IMR-90 (cell line): Measurements from ENCODE around the gene PBX3. TPM values are rescaled to one million over a fixed set of nuclear protein-coding genes. Genes with fewer than 3 reads are reported as not detected.

Experiments
- ATAC-seq: fragments of 200-7000 bp; cut with Tn5 transposase; 2 replicates; pipeline ENCODE4 v1.9.1; 2020; ENCODE audit warnings: low read depth, mild to moderate bottlenecking, moderate library complexity
- BruUV-seq: library from RNA; stranded (reverse); fragments of 400-500 nt; replicated peaks from 2 replicates; lab custom pipeline; 2021; lab: Mats Ljungman, UMichigan
- CTCF ChIA-PET: fragments of 300-600 bp; formaldehyde crosslinking; extraction: SDS; loops from one replicate; lab custom pipeline; 2021; ENCODE audit warnings: antibody characterized with exemption; lab: Yijun Ruan, JAX
- POLR2A ChIA-PET: fragments of 300-600 bp; sonication (Branson Sonifier 250); formaldehyde crosslinking; loops from one replicate; lab custom pipeline; 2022; ENCODE audit warnings: antibody characterized with exemption; ENCODE audit not compliant: unreplicated experiment; lab: Charles Lee
- DNase-seq: peaks from one replicate; pipeline ENCODE4 v3.0.0; 2013
- H2AFZ ChIP-seq: replicated peaks from 2 replicates; pipeline ENCODE3; 2013; ENCODE audit warnings: low read length, mild to moderate bottlenecking; ENCODE audit not compliant: poor library complexity
- H2AK5ac ChIP-seq: 2 replicates; pipeline ENCODE4 v1.6.1; 2013; ENCODE audit warnings: low read depth, low read length, inconsistent platforms
- H2AK9ac ChIP-seq: replicated peaks from 2 replicates; pipeline ENCODE3; 2013; ENCODE audit warnings: mild to moderate bottlenecking, low read depth, low read length, moderate library complexity; ENCODE audit not compliant: poor library complexity
- H2BK120ac ChIP-seq: 2 replicates; pipeline ENCODE4 v1.6.1; 2013; ENCODE audit warnings: low read depth, low read length, inconsistent platforms
- H2BK15ac ChIP-seq: 3 replicates; pipeline ENCODE4 v1.6.1; 2013; ENCODE audit warnings: low read depth, low read length, inconsistent platforms
- H2BK20ac ChIP-seq: 2 replicates; pipeline ENCODE4 v1.6.1; 2013; ENCODE audit warnings: low read depth, mild to moderate bottlenecking, inconsistent platforms, low read length, moderate library complexity
- H2BK5ac ChIP-seq: 2 replicates; pipeline ENCODE4 v1.6.1; 2013; ENCODE audit warnings: mild to moderate bottlenecking, low read depth, low read length, inconsistent platforms; ENCODE audit not compliant: poor library complexity, severe bottlenecking
- H3K14ac ChIP-seq: replicated peaks from 2 replicates; pipeline ENCODE4 v1.6.1; 2013; ENCODE audit warnings: low read depth, low read length, inconsistent platforms
- H3K18ac ChIP-seq: 2 replicates; pipeline ENCODE4 v1.6.1; 2013; ENCODE audit warnings: low read depth, low read length, control low read depth
- H3K23ac ChIP-seq: 2 replicates; pipeline ENCODE4 v1.6.1; 2013; ENCODE audit warnings: low read depth, low read length, inconsistent platforms
- H3K27ac ChIP-seq: 2 replicates; pipeline ENCODE4 v1.5.1; 2013; ENCODE audit warnings: mild to moderate bottlenecking, control low read depth, low read length; ENCODE audit not compliant: insufficient read depth
- H3K27me3 ChIP-seq: 2 replicates; pipeline ENCODE4 v1.6.1; 2013; ENCODE audit warnings: low read length; ENCODE audit not compliant: control insufficient read depth, insufficient read depth
- H3K36me3 ChIP-seq: 2 replicates; pipeline ENCODE4 v1.6.1; 2013; ENCODE audit warnings: low read length, mixed read lengths; ENCODE audit not compliant: control insufficient read depth, insufficient read depth
- H3K4ac ChIP-seq: 2 replicates; pipeline ENCODE4 v1.6.1; 2013; ENCODE audit warnings: low read depth, low read length, inconsistent platforms
- H3K4me1 ChIP-seq: 2 replicates; pipeline ENCODE4 v1.6.1; 2013; ENCODE audit warnings: low read length, mixed read lengths; ENCODE audit not compliant: control insufficient read depth, insufficient read depth
- H3K4me2 ChIP-seq: 2 replicates; pipeline ENCODE4 v1.6.1; 2013; ENCODE audit warnings: low read depth, mild to moderate bottlenecking, control low read depth, low read length, moderate library complexity
- H3K4me3 ChIP-seq: 2 replicates; pipeline ENCODE4 v1.5.1; 2013; ENCODE audit warnings: low read depth, mild to moderate bottlenecking, control low read depth, low read length, moderate library complexity; ENCODE audit not compliant: insufficient read depth
- H3K56ac ChIP-seq: 2 replicates; pipeline ENCODE4 v1.6.1; 2013; ENCODE audit warnings: low read length, inconsistent platforms; ENCODE audit not compliant: insufficient read depth; ENCODE audit errors: extremely low read depth
- H3K79me1 ChIP-seq, 2 experiments: 2 replicates each; pipeline ENCODE4 v1.6.1; 2013; ENCODE audit warnings: low read length in 2 of 2, inconsistent platforms in 1 of 2, low read depth in 1 of 2
- H3K9ac ChIP-seq: 2 replicates; pipeline ENCODE4 v1.6.1; 2013; ENCODE audit warnings: low read depth, low read length, control low read depth
- H3K9me1 ChIP-seq: 2 replicates; pipeline ENCODE4 v1.6.1; 2013; ENCODE audit warnings: low read length, inconsistent platforms; ENCODE audit not compliant: insufficient read depth
- H3K9me3 ChIP-seq: 2 replicates; pipeline ENCODE4 v1.6.1; 2013; ENCODE audit warnings: low read length; ENCODE audit not compliant: control insufficient read depth, insufficient read depth
- H4K20me1 ChIP-seq: 2 replicates; pipeline ENCODE4 v1.6.1; 2013; ENCODE audit warnings: low read length, inconsistent platforms; ENCODE audit not compliant: insufficient read depth
- H4K5ac ChIP-seq: 2 replicates; pipeline ENCODE4 v1.6.1; 2013; ENCODE audit warnings: mild to moderate bottlenecking, low read depth, low read length, control low read depth
- H4K8ac ChIP-seq, 2 experiments: 2 replicates each; pipeline ENCODE4 v1.6.1; 2013; ENCODE audit warnings: low read depth in 2 of 2, low read length in 2 of 2, control low read depth in 1 of 2, inconsistent platforms in 1 of 2
- H4K91ac ChIP-seq: 2 replicates; pipeline ENCODE4 v1.6.1; 2013; ENCODE audit warnings: low read depth, low read length, inconsistent platforms; ENCODE audit not compliant: insufficient read depth
- CEBPB ChIP-seq: IDR thresholded peaks from 2 replicates; pipeline ENCODE4 v1.6.1; 2012; ENCODE audit warnings: low read depth, low read length, improper control_type of control experiment
- WGBS, 2 experiments: methylation state at CpG; one replicate each; pipeline versions ENCODE4 v1.1.5 to v1.1.7; 2013; ENCODE audit warnings: missing lambda C conversion rate in 2 of 2; ENCODE audit not compliant: insufficient read length in 1 of 2; ENCODE audit errors: extremely low coverage in 2 of 2; 5-methylcytosine and 5-hydroxymethylcytosine counted together
- dilution Hi-C: fragments of 300-500 bp; cut with HindIII; formaldehyde crosslinking; loops from one replicate; pipeline ENCODE4 v1.14.3; 2018; ENCODE audit warnings: low sequenced_read_pairs; ENCODE audit not compliant: unreplicated experiment
- in situ Hi-C: fragments of 300-500 bp; cut with MboI; formaldehyde crosslinking; loops from 3 replicates; pipeline ENCODE4 v1.14.3; 2019; ENCODE audit warnings: low sequenced_read_pairs, inconsistent platforms, mixed read lengths
- intact Hi-C: fragments of 100-400 bp; cut with micrococcal nuclease; formaldehyde crosslinking; loops from 2 replicates; pipeline ENCODE4 v1.10.0; 2022
- polyA plus RNA-seq, 3 experiments: library from polyadenylated mRNA; depleted of rRNA; stranded (reverse); fragments of >200 nt; gene quantifications; 2 replicates each; pipeline ENCODE4 v1.2.3, GENCODE V29; 2012; ENCODE audit warnings: low replicate concordance in 1 of 3
- total RNA-seq: library from RNA; depleted of rRNA; stranded (reverse); fragments of >200 nt; gene quantifications from 2 replicates; pipeline ENCODE4 v1.2.3, GENCODE V29; 2012

Gene PBX3
- total and polyA plus RNA-seq, 2 of the 4 experiments (the other 2 are of a cell fraction) = 12.0 to 15.6 TPM

DNA sequence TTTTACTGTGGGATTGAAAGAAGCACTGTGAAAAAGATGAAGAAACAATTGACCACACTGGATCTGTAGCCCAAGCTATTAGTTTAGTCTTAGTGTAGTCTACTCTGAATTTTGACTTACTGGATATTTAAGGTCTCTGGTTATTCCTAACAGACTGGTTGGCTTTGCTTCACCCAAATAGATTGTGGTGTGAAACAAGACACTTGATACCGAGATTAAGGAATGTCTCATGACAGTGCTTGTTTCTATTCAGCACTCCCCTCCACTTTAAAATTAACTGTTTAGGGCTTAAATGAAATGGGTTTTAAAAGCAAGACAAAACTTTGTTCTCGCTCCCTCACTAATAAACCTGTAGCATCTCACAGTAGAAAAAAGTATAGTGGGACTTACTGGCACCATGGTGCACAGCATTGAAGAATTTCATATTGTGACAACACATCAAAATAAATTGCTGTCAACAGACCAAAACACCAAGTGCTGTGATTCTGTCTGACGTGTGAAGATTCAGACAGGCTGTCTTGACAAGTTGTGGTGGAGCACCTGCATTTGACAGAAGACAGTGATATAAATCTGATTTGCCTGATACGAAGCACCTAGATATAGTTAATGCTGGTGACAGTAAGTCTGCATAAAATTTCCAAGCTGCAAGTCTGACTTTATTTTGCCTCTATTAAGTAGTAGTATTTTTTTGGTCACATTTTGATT is 73.1 kb downstream of the PBX3 start:
- ChIA-PET CTCF (no interaction called here), POLR2A (no interaction called here)
- Histone ChIP-seq H3K36me3 (no peaks in the 10 kb centered on the region), H3K56ac (no peak overlapping the region), H3K9me3 (no peaks in the 10 kb centered on the region), H3K27me3 (no peaks in the 10 kb centered on the region), H3K23ac (no peak overlapping the region), H4K91ac (no peak overlapping the region), H2BK15ac (no peak overlapping the region), H2BK20ac (no peak overlapping the region), H3K27ac (no peak overlapping the region), H4K20me1 (no peaks in the 10 kb centered on the region; the same call in 1 of the 2 replicates), H2AK5ac (no peak overlapping the region), H3K14ac (no peak overlapping the region), H3K9ac (no peak overlapping the region), H3K18ac (no peak overlapping the region), H4K5ac (no peak overlapping the region), H3K4ac (no peak overlapping the region), H2BK5ac (no peak overlapping the region), H3K9me1 (peaks cover 3% of the 10 kb centered on the region; the same call in 1 of the 2 replicates), H4K8ac (no peak overlapping the region), H2AK9ac (no peak overlapping the region), H3K79me1 (peaks cover 21 to 35% of the 10 kb centered on the region in 2 experiments), H3K4me3 (no peak overlapping the region), H2BK120ac (no peak overlapping the region), H3K4me2 (no peak overlapping the region), H3K4me1 (no peaks in the 10 kb centered on the region), H2AFZ (no peak overlapping the region)
- dilution Hi-C loops (no loop called here), intact Hi-C loops (no loop called here), in situ Hi-C loops (no loop called here)
- no CpG with 5 or more reads among the region's 4 CpGs for WGBS, 2 experiments
- DNase-seq = no peak
- no peak for TF ChIP-seq CEBPB
- no peak for ATAC-seq
- BruUV-seq = no TSS peak
